ENCODE data around the gene MYL3.
"Not testable (repeated sequence)": the region's sequence is repeated elsewhere in the genome, so short reads cannot be mapped to it uniquely, and the experiment has no call there.

MYL3 gene

DNA sequence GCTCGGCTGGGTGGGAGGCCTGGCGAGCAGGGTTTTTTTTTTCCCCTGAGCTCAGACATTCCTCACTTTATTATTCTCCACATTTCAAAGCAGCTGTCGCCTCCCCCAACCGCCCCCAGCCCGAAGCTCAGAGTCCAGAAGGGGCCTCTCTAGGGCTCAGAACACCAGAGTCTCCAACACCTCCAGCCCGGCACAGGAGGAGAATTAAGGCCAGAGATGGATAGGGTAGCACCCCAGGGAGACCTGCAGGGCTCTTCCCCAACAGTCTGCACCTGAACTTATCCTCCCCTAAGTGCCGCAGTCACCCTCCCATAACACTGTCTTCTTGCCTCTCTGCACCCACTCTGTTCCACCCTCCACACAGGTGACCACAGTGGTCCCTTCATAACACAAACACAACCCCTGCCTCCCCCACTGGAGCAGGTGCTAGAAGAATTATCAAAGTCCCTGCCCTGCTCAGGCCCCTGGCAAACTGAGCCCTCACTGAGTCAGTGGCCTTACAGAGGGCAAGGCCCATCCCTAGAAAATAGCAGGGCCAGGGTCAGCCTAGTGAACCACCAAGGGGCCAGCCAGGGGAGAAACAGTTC, 14.1 kb downstream of the MYL3 start:
- DNase-seq, result no peak

DNA sequence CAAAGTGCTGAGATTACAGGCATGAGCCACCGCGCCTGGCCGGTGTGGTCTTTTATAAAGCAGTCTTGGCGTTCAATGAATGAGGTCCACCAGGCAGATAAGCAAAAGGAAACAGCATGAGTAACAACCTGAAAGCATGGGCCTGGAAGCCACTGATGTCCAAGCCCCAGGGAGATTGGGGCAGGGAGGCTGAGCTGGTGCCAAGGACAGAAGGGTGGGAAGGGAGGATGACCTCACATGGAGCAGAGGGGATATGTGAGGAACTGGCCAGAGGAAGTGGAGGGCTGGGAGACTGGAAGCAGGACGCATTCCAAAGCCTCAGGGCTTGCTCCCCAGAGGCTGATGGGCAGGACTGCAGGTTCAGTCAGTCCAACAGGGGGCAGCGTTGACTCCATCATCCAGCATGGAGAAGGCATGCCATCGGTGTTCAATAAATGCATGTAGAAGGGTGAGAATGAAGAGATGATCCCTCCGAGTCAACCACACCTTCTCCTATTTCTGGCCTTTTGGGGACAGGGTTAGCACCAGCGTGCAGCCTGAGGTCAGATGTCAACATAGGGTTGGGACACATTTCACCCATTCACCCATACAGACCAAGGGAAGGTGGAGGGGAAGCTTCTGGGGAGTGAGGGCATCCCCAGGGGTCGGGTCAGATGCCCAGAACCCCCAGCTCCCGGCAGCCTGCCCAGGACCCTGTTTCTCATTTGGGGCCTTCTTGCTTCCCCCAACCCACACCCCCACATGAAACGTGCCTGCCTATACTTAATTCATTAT, 14.8 kb downstream of the MYL3 start:
- DNase-seq, result no peak

DNA sequence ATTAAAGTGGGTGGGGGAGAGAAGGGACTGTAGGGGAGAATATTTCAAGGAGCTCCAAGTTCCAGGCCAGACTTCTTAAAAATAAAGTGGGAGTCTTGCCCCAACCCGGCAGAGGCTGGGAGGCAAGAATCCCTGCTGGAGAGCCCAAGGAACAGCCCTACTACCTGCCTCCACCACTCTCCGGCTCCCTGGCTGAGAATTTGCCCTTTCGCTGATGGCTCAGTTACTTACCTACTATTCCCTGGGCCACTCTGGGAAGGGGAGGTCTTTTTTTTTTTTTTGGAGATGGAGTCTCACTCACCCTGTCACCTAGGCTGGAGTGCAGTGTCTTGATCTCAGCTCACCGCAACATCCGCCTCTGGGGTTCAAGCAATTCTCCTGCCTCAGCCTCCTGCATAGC, 15.5 kb downstream of the MYL3 start:
- DNase-seq, result no peak

DNA sequence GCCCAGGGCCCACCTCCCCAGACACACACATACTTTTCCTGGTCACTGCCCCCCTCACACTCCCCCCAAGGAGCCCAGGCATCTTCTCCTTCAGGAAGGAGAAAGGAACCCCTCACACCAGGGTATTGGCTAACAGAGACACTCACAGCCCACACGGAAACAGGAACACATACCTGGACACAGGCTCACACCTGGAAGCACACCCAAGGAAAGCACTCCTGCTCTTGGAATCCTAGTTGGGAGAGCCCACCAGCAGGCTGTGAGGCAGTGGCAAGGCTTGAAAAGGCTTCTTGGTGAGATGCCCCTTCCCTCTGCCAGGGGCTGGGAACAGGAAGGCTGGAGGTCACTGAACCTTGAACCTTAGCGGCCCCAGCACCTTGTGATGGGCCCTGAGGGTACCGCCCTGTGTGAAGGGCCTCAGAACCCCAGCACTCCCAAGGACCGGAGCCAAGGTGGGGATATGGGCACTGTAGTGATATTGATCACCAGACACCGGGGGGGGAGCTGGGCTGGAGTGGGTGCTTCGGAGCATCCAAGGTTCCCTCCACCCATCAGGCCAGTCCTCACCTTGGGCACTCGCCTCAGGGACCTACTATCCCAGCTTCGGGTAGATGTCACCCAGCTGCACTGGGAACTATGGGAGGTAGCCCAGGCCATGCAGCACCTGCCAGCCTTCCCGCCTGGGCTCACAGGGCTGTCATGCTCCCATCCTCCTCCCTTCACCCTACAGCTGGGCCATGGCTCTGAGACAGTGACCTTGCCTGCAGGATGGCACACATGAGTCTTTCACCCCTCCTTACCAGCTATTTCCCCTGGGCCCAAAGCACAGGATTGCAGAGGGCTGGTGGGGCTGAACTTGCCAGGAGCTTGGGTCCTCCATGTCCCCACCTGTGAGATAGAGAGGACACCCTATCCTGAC, 16.4 kb downstream of the MYL3 start:
- no peak for DNase-seq

DNA sequence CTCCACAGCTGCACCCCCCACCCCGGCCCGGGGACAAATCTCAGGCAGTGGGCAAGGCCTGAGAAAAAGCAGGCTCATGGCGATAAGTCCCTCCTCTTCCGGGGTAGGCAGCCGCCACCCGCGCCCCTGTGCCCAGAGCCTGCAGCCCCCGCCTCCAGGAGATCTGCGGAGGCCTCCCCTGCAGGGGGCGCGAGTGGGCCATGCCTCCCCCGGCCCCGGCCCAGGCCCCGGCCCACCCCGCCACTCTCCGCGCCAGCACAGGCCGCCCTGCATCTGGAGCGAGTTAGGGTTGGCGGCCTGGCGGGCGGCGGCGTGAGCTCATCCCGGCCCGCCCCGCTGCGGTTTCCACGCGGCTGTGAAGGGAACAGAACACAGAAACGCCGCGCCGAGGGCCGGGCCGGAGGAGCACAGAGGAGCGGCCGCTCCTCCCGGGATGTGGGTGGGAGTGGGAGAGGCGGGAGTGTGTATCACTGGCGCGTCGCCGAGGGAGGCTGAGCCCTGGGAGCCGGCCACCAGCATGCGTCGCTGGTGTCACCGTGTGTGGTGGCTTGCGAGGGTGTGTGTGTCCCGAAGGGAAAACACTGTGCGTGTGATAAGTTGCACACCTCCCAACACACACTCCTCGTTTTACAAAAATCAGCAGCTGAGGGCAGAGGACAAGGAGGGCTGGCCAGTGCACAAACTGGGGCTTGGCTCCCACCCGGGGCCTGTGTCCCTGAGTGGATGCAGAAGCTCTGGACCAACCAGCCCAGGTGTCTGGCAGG, 17.2 kb downstream of the MYL3 start:
- peak; percentile 72 for DNase-seq

DNA sequence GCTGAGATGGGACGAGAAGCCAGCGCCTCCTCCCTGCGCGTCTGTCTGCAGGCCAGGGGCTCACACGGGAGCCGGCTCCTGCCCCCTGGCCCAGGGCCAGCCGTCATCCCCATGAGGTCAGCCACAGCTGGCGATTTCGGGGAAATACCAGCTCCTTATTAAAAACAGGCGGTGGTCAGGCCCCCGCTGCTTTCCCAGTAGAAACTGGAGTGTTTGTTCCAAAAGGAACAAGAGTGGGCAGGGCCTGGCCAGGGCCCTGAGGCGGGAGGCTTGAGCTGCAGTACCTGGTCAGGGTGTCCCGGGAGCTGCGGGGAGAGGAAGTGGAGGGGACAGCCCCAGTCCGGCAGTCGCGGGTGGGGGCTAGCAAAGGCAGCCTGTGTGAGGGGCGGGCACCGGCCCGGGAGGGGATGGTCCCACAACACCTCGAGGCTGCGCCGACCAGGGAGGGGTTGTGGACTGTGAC, 17.8 kb downstream of the MYL3 start:
- no peak for DNase-seq

DNA sequence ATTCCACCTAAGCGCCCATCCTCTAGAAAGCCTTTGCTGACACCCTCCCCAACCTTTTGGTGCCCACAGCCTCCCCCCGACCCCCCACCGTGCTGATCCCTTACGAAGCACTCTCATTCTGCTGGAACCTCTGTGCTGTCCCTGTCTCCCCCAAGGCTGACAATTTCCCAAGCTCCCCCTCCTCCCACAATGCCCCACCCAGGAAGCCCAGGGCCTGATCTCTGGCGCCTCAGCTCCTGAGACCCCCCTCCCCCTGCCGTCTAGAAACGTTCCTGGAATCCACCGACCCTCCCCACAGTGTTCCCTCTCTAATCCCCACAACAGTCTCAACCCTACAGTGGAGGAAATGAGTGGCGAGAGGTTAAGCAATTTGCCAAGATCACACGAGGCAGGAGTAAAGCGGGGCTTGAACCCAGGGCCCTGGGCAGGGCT, 18.3 kb downstream of the MYL3 start:
- DNase-seq, result no peak

DNA sequence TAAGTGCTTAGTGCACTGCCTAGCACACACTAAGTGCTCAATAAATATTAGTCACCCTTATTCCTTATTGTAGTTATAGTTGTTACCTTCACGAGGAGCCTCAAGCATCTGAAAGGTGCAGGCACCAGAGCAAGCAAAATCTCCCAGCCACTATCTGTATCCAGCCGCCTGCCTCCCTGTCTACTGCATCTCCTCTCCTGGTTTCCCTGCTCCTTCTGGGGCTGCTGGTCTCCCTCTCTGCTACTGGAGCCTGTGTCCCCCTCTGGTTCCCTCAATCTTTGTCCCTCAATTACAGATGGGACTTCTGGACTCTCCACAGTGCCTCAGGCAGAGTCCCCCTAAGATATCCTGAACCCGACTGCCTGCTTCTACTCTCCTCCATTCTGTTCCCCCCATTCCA, 18.8 kb downstream of the MYL3 start:
- no peak for DNase-seq

DNA sequence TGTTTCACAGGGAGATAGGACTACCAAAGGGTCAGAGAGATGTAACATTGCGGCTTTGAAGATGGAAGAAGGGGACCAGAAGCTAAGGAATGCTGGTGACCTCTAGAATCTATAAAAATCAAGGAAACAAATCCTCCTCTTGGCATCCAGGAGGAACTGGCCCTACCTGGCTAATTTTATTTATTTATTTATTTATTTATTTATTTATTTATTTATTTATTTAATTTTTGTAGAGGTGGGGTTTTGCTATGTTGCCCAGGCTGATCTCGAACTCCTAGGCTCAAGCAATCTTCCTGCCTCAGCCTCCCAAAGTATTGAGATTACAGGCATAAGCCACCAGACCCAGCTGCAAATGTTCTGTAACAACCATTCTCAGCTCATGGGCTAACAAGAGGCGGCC, 19.7 kb downstream of the MYL3 start:
- no peak for DNase-seq

DNA sequence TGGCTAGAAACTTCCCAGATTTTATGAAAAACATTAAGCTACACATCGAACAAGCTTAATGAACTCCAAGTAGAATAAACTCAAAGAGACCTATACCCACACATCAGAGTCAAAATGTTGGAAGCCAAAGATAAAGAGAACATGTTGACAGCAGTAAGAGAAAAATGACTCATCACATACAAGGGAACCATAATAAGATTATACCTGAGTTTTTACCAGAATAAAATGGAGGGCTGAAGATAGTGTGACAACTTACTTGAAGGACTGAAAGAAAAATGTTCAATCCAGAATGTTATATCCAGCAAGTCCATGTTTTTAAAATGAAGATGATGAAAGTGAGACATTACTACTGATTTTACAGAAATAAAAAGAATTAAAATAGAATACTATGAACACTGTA, 22.8 kb downstream of the MYL3 start:
- DNase-seq, result no peak

DNA sequence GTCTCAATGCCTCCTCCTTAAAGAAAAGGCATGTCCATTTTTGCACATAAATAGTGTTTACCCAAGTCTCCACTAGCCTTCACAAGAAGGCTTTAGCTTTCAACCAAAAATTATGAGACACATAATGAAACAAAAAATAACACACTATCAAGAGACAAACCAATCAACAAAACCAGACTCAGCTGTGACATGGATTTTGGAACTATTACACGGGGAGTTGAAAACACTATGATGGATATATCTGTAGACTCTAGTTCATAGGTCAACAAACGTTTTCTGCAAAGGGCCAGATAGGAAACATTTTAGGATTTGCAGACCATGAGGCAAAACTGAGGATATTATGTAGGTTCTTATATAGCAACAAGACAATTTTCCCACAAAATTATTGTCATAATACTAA, 24.9 kb downstream of the MYL3 start:
- no peak for DNase-seq

DNA sequence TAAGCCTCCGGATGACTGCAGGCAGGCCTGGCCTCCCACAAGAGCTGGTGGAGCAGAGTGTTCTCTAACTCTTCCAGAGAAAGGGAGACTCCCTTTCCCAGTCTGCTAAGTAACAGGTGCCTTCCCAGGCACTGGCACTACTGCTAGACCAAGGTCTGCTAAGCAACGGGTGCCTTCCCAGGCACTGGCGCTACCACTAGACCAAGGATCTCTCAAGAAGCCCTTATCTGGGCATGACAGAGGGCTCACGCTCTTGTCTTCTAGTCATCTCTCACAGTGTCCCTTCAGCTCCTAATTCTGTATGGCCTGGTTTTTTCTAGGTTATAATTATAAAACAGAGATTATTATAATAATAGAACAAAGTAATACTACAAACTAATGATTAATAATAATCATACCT, 27.8 kb downstream of the MYL3 start:
- DNase-seq, result no peak

DNA sequence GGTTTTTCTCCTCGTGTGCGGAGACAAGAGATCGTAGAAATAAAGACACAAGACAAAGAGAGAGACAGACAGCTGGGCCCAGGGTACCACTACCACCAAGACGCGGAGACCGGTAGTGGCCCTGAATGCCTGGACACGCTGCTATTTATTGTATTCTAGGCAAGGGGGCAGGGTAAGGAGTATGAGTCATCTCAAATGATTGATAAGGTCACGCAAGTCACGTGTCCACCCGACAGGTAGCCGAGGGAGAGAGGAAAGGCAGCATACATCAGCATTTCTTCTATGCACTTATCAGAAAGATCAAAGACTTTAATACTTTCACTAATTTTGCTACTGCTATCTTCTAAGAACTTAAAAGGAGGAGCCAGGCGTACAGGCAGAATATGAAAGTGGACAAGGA, 28.2 kb downstream of the MYL3 start:
- no peak for DNase-seq

DNA sequence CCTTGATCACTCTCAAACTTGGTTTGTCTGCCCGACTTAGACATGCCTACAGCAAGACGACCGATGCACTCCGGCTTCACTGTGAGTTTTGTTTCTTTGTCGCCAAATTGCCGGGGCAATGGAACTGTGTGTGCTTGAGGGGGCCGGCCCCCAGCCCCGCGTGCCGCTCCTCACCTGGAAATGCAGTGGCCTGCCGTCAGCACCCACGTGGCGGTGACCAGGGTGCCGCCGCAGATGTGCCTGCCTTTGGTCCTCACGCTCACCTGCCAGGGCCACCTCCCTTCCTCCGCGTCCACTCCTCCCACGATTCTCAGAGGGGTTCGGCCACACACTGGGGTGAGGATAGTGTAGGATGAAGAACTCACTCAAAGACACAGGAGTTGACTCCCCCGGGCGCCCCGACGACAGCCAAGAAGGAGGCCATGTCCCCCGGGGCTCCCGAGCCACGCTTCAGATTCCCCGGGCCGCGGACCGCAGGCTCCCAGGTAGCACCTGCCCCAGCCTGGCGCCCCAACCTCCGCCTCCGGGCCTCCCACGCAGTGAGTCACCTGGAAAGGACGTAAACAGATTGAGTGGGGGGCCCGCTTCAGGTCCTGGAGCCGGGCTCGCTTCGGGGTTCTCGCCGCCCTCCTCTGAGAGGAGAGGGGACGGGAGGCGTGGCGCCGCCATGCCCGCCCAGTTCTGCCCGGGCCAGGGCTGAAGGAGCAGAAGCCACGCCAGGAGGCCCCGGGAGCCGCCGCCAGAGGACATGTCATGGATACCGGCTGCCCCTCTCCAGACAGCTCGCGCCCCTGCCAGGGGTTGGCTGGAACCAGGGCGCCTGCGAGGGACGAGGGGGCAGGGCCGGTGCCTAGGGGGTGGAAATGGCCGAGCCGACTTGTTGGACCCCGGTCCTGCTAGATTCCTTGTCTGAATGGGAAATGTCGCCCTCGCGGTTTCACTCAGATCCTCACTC, 29.6 kb downstream of the MYL3 start:
- no peak for DNase-seq

DNA sequence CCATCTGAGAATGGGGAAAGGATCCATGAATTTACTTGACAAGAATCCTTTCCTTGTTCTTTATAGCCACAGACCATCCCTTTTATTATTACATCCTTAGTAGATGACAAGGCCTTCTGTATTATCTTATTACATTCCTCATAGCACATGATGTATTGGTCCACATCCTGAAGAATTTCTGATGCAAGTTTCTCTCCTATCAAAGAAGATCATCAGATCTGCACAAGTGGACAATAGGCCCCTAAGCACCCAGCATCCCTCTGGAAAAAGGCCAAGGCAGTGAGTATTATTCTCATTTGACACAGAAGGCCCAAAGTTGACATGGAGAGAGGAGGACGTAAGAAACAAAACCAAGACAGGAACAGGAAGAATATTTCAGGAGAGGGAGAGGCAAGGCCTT, 31.4 kb downstream of the MYL3 start:
- DNase-seq, result no peak

DNA sequence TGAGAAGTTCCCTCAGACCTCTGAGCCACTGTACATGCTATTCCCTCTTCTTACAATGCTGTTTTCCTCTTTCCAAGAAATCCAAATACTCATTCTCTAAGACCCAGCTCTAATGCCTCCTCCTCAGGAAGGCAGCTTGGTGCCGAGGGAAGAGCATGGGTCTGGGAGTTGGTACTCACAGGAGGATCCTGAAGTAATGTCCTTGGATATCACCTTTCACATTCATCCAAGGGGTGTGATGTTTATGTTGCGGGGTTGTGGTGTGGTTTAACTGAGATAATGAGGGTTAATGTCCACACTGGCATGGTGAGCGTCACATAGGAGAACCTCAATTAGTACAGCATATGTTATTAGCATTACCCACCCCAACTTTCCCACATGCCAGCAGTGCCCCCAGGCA, 31.9 kb downstream of the MYL3 start:
- DNase-seq, result no peak

DNA sequence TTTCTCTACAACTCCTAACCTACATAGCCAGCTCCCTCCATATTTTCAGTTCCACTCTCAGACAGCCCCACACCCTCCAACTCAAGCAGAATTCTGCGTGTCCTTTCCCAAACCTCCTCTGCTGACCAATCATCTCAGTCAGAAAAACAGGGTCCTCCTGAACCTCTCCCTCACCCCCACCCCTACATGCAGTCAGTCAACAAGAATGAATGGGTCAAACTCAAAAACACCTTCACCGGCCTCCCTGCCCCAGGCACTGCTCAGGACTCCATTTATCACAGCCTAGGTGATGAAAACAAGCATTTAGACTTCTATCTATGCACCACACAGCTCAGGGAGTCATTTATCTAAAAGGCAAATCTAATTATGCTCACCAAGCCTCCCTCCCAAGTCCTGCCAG, 32.4 kb downstream of the MYL3 start:
- no peak for DNase-seq

DNA sequence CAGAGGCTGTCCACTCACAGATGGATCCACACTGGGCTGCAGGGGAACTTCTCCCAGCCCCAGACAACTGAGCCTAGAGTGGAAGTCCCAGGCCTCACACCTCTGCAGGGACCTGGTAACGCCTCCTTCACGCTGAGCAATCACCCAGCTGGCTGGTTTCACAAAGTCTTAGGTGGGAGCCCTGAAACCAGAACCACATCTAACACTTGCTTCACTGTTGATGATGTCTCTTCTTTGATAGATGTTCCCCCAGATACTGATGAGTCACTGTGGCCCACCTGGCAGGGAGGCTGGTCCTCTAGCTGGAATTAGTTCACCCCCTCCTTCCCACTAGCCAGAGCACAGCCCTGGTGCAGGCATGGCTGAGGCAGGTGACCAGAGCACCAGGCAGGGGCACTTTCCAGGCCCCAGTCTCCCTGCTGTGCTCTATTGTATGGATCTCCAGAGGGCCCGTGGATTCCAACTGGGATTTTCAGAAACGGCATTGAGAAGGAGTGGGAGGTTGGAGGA, 33.5 kb downstream of the MYL3 start:
- no peak for DNase-seq

DNA sequence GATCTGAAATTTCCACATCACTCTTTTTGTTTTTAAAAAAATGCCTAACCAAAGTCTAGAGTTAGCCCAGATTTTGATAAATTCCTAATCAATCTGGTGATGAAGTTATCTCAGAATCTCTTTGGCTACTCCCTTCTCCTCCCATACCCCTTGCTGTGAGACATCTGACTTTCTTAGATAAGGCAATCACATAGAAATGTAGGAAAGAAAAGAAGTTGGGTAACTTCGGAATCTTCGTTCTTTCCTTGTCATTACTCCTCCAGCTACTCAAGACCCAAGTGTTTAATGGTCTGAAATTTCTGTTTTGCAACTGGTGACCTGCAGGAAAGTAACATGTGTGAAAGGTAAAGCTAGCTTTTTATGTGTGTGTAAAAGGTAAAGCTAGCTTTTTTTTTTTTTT, 37.8 kb downstream of the MYL3 start:
- DNase-seq, result no peak

DNA sequence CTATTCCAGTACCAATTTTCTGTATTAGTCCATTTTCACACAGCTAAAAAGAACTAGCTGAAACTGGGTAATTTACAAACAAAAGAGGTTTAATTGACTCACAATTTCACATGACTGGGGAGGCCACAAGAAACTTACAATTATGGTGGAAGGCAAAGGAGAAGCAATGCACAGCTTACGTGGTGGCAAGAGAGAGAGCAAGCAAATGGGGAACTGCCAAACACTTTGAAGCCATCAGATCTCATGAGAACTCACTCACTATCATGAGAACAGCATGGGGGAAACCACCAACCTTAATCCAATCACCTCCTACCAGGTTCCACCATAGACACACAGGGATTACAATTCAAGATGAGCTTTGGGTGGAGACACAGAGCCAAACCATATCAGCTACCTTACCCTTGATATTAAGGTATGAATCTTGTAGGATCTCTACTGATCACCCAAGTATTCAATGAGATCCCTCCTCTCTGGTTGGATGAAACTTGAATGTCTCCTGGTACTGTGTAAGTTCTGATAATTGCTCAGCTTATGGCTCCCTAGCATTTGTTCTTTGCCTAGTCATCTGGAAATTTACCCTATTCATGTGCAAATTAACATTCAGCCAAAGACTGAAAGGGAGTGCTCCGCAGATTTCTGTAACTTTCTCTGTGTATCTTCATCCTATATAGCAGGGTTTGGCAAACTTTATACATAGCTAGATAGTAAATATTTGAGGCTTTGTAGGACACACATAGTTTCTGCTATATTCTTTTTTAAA, 38.9 kb downstream of the MYL3 start:
- no peak for DNase-seq

DNA sequence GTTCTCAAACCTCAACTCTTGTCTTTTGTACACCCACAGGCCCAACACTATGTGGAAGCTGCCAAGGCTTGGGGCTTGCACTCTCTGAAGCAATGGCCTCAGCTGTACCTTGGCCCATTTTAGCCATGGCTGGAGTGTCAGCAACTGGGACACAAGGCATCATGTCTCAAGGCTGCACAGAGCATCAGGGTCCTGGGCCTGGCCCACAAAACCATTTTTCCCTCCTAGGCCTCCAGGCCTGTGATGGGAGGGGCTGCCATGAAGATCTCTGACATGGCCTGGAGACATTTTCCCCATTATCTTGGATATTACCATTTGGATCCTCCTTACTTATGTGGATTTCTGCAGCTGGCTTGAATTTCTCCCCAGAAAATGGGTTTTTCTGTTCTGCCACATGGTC, 39.9 kb downstream of the MYL3 start:
- DNase-seq, result not testable (repeated sequence)

Measured in NCI-H2171 treated with DMSO at 0.1 percent for 48 hours (cell line).